ENCODE data around the gene SVIL.
"Not testable (repeated sequence)": the region's sequence is repeated elsewhere in the genome, so short reads cannot be mapped to it uniquely, and the experiment has no call there.

Gene SVIL

GRCh38 chr10:29516309-29516932, 118.3 kb downstream of the SVIL start:
- not testable (repeated sequence) for H3K27me3 Mint-ChIP-seq, H3K9me3 Mint-ChIP-seq, H3K4me3 Mint-ChIP-seq, DNase-seq, H3K36me3 Mint-ChIP-seq, H3K27ac Mint-ChIP-seq, H3K4me1 Mint-ChIP-seq
- CTCF ChIA-PET = interaction anchor here (1.1 to 1.9 kb wide), 4 partner anchors 20 to 122 kb away, joined by 3 to 5 read pairs (median 4); no protein-coding TSS in a partner anchor

GRCh38 chr10:29515879-29516278, 118.9 kb downstream of the SVIL start:
- not testable (repeated sequence) for H3K36me3 Mint-ChIP-seq, H3K9me3 Mint-ChIP-seq, H3K27ac Mint-ChIP-seq, H3K4me3 Mint-ChIP-seq, H3K4me1 Mint-ChIP-seq, DNase-seq, H3K27me3 Mint-ChIP-seq
- CTCF ChIA-PET = interaction anchor here (0.6 to 3.9 kb wide), 3 partner anchors 11 to 74 kb away, joined by 3 to 14 read pairs (median 3); no protein-coding TSS in a partner anchor

- H3K27me3 Mint-ChIP-seq, H3K36me3 Mint-ChIP-seq: not testable (repeated sequence)
- CTCF ChIA-PET = interaction anchor here (0.7 to 3.9 kb wide), 4 partner anchors 10 to 78 kb away, joined by 3 to 29 read pairs (median 8); no protein-coding TSS in a partner anchor
These were observed 119.7 kb downstream of the SVIL start for GRCh38 chr10:29515104-29515503.

GRCh38 chr10:29514306-29514705, 120.5 kb downstream of the SVIL start:
- DNase-seq = no peak
- CTCF ChIA-PET = interaction anchor here (0.7 to 3.9 kb wide), 6 partner anchors 10 to 120 kb away, joined by 3 to 29 read pairs (median 4); no protein-coding TSS in a partner anchor
- no peaks in the 10 kb centered on the region for H3K36me3 Mint-ChIP-seq
- H3K27ac Mint-ChIP-seq = no peak overlapping the region
- H3K4me3 Mint-ChIP-seq = no peak overlapping the region
- no peaks in the 10 kb centered on the region for H3K4me1 Mint-ChIP-seq
- no peaks in the 10 kb centered on the region for H3K9me3 Mint-ChIP-seq
- H3K27me3 Mint-ChIP-seq = no peaks in the 10 kb centered on the region

More at GRCh38 chr10:29515104-29515503, 119.7 kb downstream of the SVIL start:
- H3K4me1 Mint-ChIP-seq, DNase-seq, H3K27ac Mint-ChIP-seq, H3K9me3 Mint-ChIP-seq, H3K4me3 Mint-ChIP-seq: not testable (repeated sequence)

GRCh38 chr10:29512425-29512974, 122.3 kb downstream of the SVIL start:
- no peaks in the 10 kb centered on the region for H3K36me3 Mint-ChIP-seq
- no peaks in the 10 kb centered on the region for H3K4me1 Mint-ChIP-seq
- H3K9me3 Mint-ChIP-seq = no peaks in the 10 kb centered on the region
- H3K27me3 Mint-ChIP-seq = no peaks in the 10 kb centered on the region
- CTCF ChIA-PET = interaction anchor here (0.6 to 3.9 kb wide), 8 partner anchors 12 to 228 kb away, joined by 3 to 29 read pairs (median 5); no protein-coding TSS in a partner anchor
- no peak overlapping the region for H3K4me3 Mint-ChIP-seq
- H3K27ac Mint-ChIP-seq = no peak overlapping the region
- DNase-seq = no peak

- H3K4me1 Mint-ChIP-seq, DNase-seq, H3K27ac Mint-ChIP-seq, H3K4me3 Mint-ChIP-seq, H3K9me3 Mint-ChIP-seq, H3K27me3 Mint-ChIP-seq, H3K36me3 Mint-ChIP-seq: not testable (repeated sequence)
- CTCF ChIA-PET = interaction anchor here (0.6 to 3.9 kb wide), 4 partner anchors 13 to 106 kb away, joined by 3 to 29 read pairs (median 10); no protein-coding TSS in a partner anchor
These were observed 123.0 kb downstream of the SVIL start for GRCh38 chr10:29511806-29512205.

- CTCF ChIA-PET = interaction anchor here (1.1 to 1.3 kb wide), 2 partner anchors 65 to 207 kb away, joined by 4 to 5 read pairs; no protein-coding TSS in a partner anchor
- H3K27me3 Mint-ChIP-seq, H3K36me3 Mint-ChIP-seq, H3K27ac Mint-ChIP-seq, H3K9me3 Mint-ChIP-seq, H3K4me3 Mint-ChIP-seq, DNase-seq, H3K4me1 Mint-ChIP-seq: not testable (repeated sequence)
These were observed 124.2 kb downstream of the SVIL start for GRCh38 chr10:29510483-29511157.

GRCh38 chr10:29508554-29509244, 126.1 kb downstream of the SVIL start:
- no peak overlapping the region for H3K4me3 Mint-ChIP-seq
- H3K36me3 Mint-ChIP-seq = no peaks in the 10 kb centered on the region
- DNase-seq = no peak
- no peaks in the 10 kb centered on the region for H3K27me3 Mint-ChIP-seq
- H3K27ac Mint-ChIP-seq = no peak overlapping the region
- CTCF ChIA-PET = interaction anchor here (0.5 to 1.3 kb wide), 4 partner anchors 9 to 232 kb away, joined by 3 to 4 read pairs (median 3); no protein-coding TSS in a partner anchor
- no peaks in the 10 kb centered on the region for H3K9me3 Mint-ChIP-seq
- no peaks in the 10 kb centered on the region for H3K4me1 Mint-ChIP-seq

GRCh38 chr10:29507750-29508149, 127.0 kb downstream of the SVIL start:
- H3K4me1 Mint-ChIP-seq, H3K27me3 Mint-ChIP-seq, CTCF ChIA-PET, H3K36me3 Mint-ChIP-seq, H3K27ac Mint-ChIP-seq, H3K4me3 Mint-ChIP-seq, DNase-seq, H3K9me3 Mint-ChIP-seq: not testable (repeated sequence)

GRCh38 chr10:29506324-29506921, 128.3 kb downstream of the SVIL start:
- H3K36me3 Mint-ChIP-seq, H3K4me1 Mint-ChIP-seq, CTCF ChIA-PET, H3K4me3 Mint-ChIP-seq, H3K27ac Mint-ChIP-seq, H3K27me3 Mint-ChIP-seq, DNase-seq, H3K9me3 Mint-ChIP-seq: not testable (repeated sequence)

GRCh38 chr10:29502351-29502750, 132.4 kb downstream of the SVIL start:
- CTCF ChIA-PET = interaction anchor here (0.7 to 1.2 kb wide), 2 partner anchors 32 to 56 kb away, joined by 3 to 4 read pairs; no protein-coding TSS in a partner anchor
- Mint-ChIP-seq H3K27me3 (no peaks in the 10 kb centered on the region), H3K4me3 (no peak overlapping the region), H3K4me1 (no peaks in the 10 kb centered on the region), H3K36me3 (no peaks in the 10 kb centered on the region), H3K9me3 (no peaks in the 10 kb centered on the region), H3K27ac (no peak overlapping the region)
- no peak for DNase-seq

- Mint-ChIP-seq H3K27ac (no peak overlapping the region), H3K27me3 (no peaks in the 10 kb centered on the region), H3K36me3 (no peaks in the 10 kb centered on the region), H3K9me3 (no peaks in the 10 kb centered on the region), H3K4me1 (no peaks in the 10 kb centered on the region), H3K4me3 (no peak overlapping the region)
- no peak for DNase-seq
- CTCF ChIA-PET = interaction anchor here (1.2 kb wide), 1 partner anchor 31 kb away, joined by 4 read pairs; no protein-coding TSS in a partner anchor
These were observed 133.1 kb downstream of the SVIL start for GRCh38 chr10:29501692-29502091.

GRCh38 chr10:29499993-29500537, 134.7 kb downstream of the SVIL start:
- no peak overlapping the region for H3K4me3 Mint-ChIP-seq
- H3K4me1 Mint-ChIP-seq = peaks cover 2% of the 10 kb centered on the region
- H3K27me3 Mint-ChIP-seq = no peaks in the 10 kb centered on the region
- DNase-seq = no peak
- H3K9me3 Mint-ChIP-seq = no peaks in the 10 kb centered on the region
- no peaks in the 10 kb centered on the region for H3K36me3 Mint-ChIP-seq
- no peak overlapping the region for H3K27ac Mint-ChIP-seq
- CTCF ChIA-PET = no interaction called here

Data from activated naive CD4-positive, alpha-beta T cell treated with anti-CD3 and anti-CD28 coated beads, Interleukin-2, amount 10 ng/mL, durations not matched to agents 7 days and 5 days (primary cell).